Activated T-cell treated with anti-CD3 and anti-CD28 coated beads for 4 hours (primary cell): ENCODE results near the gene ITGA2.

ENCODE experiments used
- DNase-seq: peaks from one replicate; pipeline ENCODE4 v3.0.0-alpha.2; 2020

ITGA2 gene

GRCh38 chr5:53022930-53023511, 33.9 kb downstream of the ITGA2 start:
- DNase-seq = no peak

GRCh38 chr5:53023969-53024368, 34.8 kb downstream of the ITGA2 start:
- DNase-seq = no peak

GRCh38 chr5:53024535-53024934, 35.4 kb downstream of the ITGA2 start:
- no peak for DNase-seq

- no peak for DNase-seq
Observed at GRCh38 chr5:53025487-53025886, 36.3 kb downstream of the ITGA2 start.

- no peak for DNase-seq
Observed at GRCh38 chr5:53027913-53028312, 38.8 kb downstream of the ITGA2 start.

- DNase-seq = no peak
Observed at GRCh38 chr5:53029608-53030007, 40.5 kb downstream of the ITGA2 start.

- DNase-seq = no peak
Observed at GRCh38 chr5:53030893-53031292, 41.7 kb downstream of the ITGA2 start.

GRCh38 chr5:53031695-53032096, 42.5 kb downstream of the ITGA2 start:
- no peak for DNase-seq

GRCh38 chr5:53032188-53032587, 43.0 kb downstream of the ITGA2 start:
- no peak for DNase-seq

- no peak for DNase-seq
Observed at GRCh38 chr5:53034832-53035231, 45.7 kb downstream of the ITGA2 start.

GRCh38 chr5:53035868-53036381, 46.8 kb downstream of the ITGA2 start:
- no peak for DNase-seq

GRCh38 chr5:53037141-53037859, 48.1 kb downstream of the ITGA2 start:
- no peak for DNase-seq

- no peak for DNase-seq
Observed at GRCh38 chr5:53038196-53038847, 49.2 kb downstream of the ITGA2 start.

- no peak for DNase-seq
Observed at GRCh38 chr5:53039855-53040254, 50.7 kb downstream of the ITGA2 start.

GRCh38 chr5:53041071-53041692, 52.0 kb downstream of the ITGA2 start:
- no peak for DNase-seq

GRCh38 chr5:53041740-53042139, 52.6 kb downstream of the ITGA2 start:
- no peak for DNase-seq

GRCh38 chr5:53045263-53045662, 56.1 kb downstream of the ITGA2 start:
- no peak for DNase-seq

GRCh38 chr5:53048248-53048647, 59.1 kb downstream of the ITGA2 start:
- DNase-seq = no peak

- DNase-seq = no peak
Observed at GRCh38 chr5:53052499-53052898, 63.3 kb downstream of the ITGA2 start.

GRCh38 chr5:53053364-53053763, 64.2 kb downstream of the ITGA2 start:
- no peak for DNase-seq

GRCh38 chr5:53055365-53055764, 66.2 kb downstream of the ITGA2 start:
- no peak for DNase-seq

GRCh38 chr5:53059281-53059680, 70.1 kb downstream of the ITGA2 start:
- no peak for DNase-seq

- DNase-seq = no peak
Observed at GRCh38 chr5:53063176-53063575, 74.0 kb downstream of the ITGA2 start.

GRCh38 chr5:53063791-53064190, 74.6 kb downstream of the ITGA2 start:
- DNase-seq = no peak
